Measurements from ENCODE around the gene DCLRE1C. TPM values are rescaled to one million over a fixed set of nuclear protein-coding genes. Genes with fewer than 3 reads are reported as not detected.

Gene DCLRE1C
- polyA plus RNA-seq, 1 of the 3 experiments (the other 2 are of a cell fraction), result 2.5 TPM

DNA sequence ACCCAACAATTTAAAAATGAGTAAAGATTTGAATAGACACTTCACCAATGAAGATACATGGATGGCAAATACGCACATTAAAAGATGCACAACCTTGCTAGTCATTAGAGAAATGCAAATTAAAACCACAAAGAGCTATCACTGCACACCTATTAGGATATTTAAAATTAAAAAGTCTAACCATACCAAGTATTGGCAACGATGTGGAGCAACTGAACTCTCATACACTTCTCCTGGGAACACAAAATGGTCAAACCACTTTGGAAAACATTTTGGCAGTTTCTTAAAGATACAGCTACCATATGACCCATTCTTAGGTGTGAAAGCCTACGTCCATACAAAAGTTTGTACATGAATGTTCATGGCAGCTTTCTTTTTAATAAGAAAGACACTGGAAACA is 36.1 kb downstream of the DCLRE1C start:
- H3K4me2 ChIP-seq, result no peak overlapping the region
- DNase-seq, result no peak
- H3F3A ChIP-seq (replicated peaks; ENCODE audit: insufficient read depth), result peaks cover 8% of the 10 kb centered on the region
- H3K36me3 ChIP-seq (replicated peaks in 1 of 2; ENCODE audit: control insufficient read depth in 1 of 2, insufficient read depth in 2 of 2, low read length in 1 of 2), result peaks cover 72 to 74% of the 10 kb centered on the region in 2 experiments
- H3K4me1 ChIP-seq (ENCODE audit: control insufficient read depth in 1 of 2, insufficient read depth in 2 of 2, low read depth in 1 of 2, low read length in 1 of 2), result no peaks in the 10 kb centered on the region
- H3K27ac ChIP-seq (ENCODE audit: low read depth in 2 of 2, low read length in 1 of 2), result no peak overlapping the region
- no peak overlapping the region for H3K4me3 ChIP-seq (ENCODE audit: low read depth in 2 of 2, low read length in 1 of 2)
- ChIA-PET CTCF (no interaction called here), POLR2A (no interaction called here)
- TF ChIP-seq, protein P1, sequence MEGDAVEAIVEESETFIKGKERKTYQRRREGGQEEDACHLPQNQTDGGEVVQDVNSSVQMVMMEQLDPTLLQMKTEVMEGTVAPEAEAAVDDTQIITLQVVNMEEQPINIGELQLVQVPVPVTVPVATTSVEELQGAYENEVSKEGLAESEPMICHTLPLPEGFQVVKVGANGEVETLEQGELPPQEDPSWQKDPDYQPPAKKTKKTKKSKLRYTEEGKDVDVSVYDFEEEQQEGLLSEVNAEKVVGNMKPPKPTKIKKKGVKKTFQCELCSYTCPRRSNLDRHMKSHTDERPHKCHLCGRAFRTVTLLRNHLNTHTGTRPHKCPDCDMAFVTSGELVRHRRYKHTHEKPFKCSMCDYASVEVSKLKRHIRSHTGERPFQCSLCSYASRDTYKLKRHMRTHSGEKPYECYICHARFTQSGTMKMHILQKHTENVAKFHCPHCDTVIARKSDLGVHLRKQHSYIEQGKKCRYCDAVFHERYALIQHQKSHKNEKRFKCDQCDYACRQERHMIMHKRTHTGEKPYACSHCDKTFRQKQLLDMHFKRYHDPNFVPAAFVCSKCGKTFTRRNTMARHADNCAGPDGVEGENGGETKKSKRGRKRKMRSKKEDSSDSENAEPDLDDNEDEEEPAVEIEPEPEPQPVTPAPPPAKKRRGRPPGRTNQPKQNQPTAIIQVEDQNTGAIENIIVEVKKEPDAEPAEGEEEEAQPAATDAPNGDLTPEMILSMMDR (IDR thresholded peaks at IDR 0.05), result no peak
- no peak for TF ChIP-seq POLR2AphosphoS5 (IDR thresholded peaks at IDR 0.05; ENCODE audit: low read depth, low read length)
- no peak for TF ChIP-seq YY1 (IDR thresholded peaks at IDR 0.05; ENCODE audit: low read depth)
- no peak for TF ChIP-seq TEAD4 (IDR thresholded peaks at IDR 0.05; ENCODE audit: borderline replicate concordance, insufficient read depth)
- TF ChIP-seq TAF1 (IDR thresholded peaks at IDR 0.05; ENCODE audit: borderline replicate concordance, low read depth, low read length), result no peak
- TF ChIP-seq NRF1 (IDR thresholded peaks at IDR 0.05; ENCODE audit: low read depth, low read length), result no peak
- no peak for TF ChIP-seq RXRA (IDR thresholded peaks at IDR 0.05; ENCODE audit: borderline replicate concordance, low read depth)
- TF ChIP-seq GABPA (IDR thresholded peaks at IDR 0.05; ENCODE audit: low read depth), result no peak
- no peak for TF ChIP-seq REST (IDR thresholded peaks at IDR 0.05; ENCODE audit: low read depth, low read length)
- no peak for TF ChIP-seq GATA2 (CRISPR knock-in tag; IDR thresholded peaks at IDR 0.05)
- no peak for TF ChIP-seq MXI1 (IDR thresholded peaks at IDR 0.05; ENCODE audit: low read depth, low read length)
- TF ChIP-seq FOXJ3 (CRISPR knock-in tag; IDR thresholded peaks at IDR 0.05), result no peak
- TF ChIP-seq IRF3 (IDR thresholded peaks at IDR 0.05; ENCODE audit: low read depth, low read length), result no peak
- TF ChIP-seq EZH2phosphoT487 (IDR thresholded peaks at IDR 0.05; ENCODE audit: borderline replicate concordance, low read depth), result no peak
- TF ChIP-seq JUND (IDR thresholded peaks at IDR 0.05), result no peak
- TF ChIP-seq SIN3A (IDR thresholded peaks at IDR 0.05; ENCODE audit: borderline replicate concordance, low read depth, low read length), result no peak
- no peaks in the 10 kb centered on the region for H4K20me1 ChIP-seq (ENCODE audit: insufficient read depth)
- 98% methylated on average over 3 of the region's 3 CpGs for WGBS (ENCODE audit: low lambda C conversion rate)
- H2AFZ ChIP-seq (ENCODE audit: low read depth), result no peak overlapping the region
- no peak overlapping the region for H3K9ac ChIP-seq
- H3K9me2 ChIP-seq, result no peaks in the 10 kb centered on the region; the same call in 1 of the 2 replicates
- H3K79me2 ChIP-seq (ENCODE audit: insufficient read depth), result peaks cover 12% of the 10 kb centered on the region; the same call in 1 of the 2 replicates
- H3K27me3 ChIP-seq (ENCODE audit: insufficient read depth), result no peaks in the 10 kb centered on the region
- peaks cover 17% of the 10 kb centered on the region for H3K9me3 ChIP-seq

Data from SK-N-SH (cell line).